WTC11 (cell line): ENCODE measurements around the gene FMNL3.

ENCODE experiments used
- AFF4 ChIP-seq: sonication (generic); formaldehyde crosslinking; IDR thresholded peaks from 2 replicates; pipeline ENCODE4 v1.8.1; 2023; ENCODE audit warnings: mild to moderate bottlenecking, missing genetic modification reagents, borderline replicate concordance
- CREB1 ChIP-seq: sonication (generic); formaldehyde crosslinking; IDR thresholded peaks from 2 replicates; pipeline ENCODE4 v1.8.0; 2023; ENCODE audit warnings: mild to moderate bottlenecking, missing genetic modification reagents
- CTCF ChIP-seq: fragments of 200-600 bp; IDR thresholded peaks from 2 replicates; pipeline ENCODE4 v1.8.0; 2022; ENCODE audit warnings: antibody characterized with exemption
- E2F1 ChIP-seq: sonication (generic); formaldehyde crosslinking; IDR thresholded peaks from 2 replicates; pipeline ENCODE4 v1.8.0; 2022; ENCODE audit warnings: mild to moderate bottlenecking, missing genetic modification reagents
- MLX ChIP-seq: sonication (generic); formaldehyde crosslinking; IDR thresholded peaks from 2 replicates; pipeline ENCODE4 v1.8.1; 2023; ENCODE audit warnings: mild to moderate bottlenecking, missing genetic modification reagents, moderate library complexity
- USF2 ChIP-seq: sonication (generic); formaldehyde crosslinking; IDR thresholded peaks from 2 replicates; pipeline ENCODE4 v1.8.1; 2023; ENCODE audit warnings: mild to moderate bottlenecking, missing genetic modification reagents, moderate library complexity
- ZNF671 ChIP-seq: fragments of 250-450 bp; sonication (Bioruptor Pico); IDR thresholded peaks from 2 replicates; pipeline ENCODE4 v1.8.0; 2021; ENCODE audit warnings: mild to moderate bottlenecking
- ZSCAN18 ChIP-seq: fragments of 250-450 bp; sonication (Bioruptor Pico); IDR thresholded peaks from 2 replicates; pipeline ENCODE4 v2.1.2; 2022; ENCODE audit warnings: mild to moderate bottlenecking, moderate library complexity
- TF ChIP-seq, protein P1 (sequence below): sonication (generic); formaldehyde crosslinking; IDR thresholded peaks from 2 replicates; pipeline ENCODE4 v1.8.0; 2022; ENCODE audit warnings: mild to moderate bottlenecking, missing genetic modification reagents
- TF ChIP-seq, protein P2 (sequence below): fragments of 250-450 bp; sonication (Bioruptor Pico); IDR thresholded peaks from 2 replicates; pipeline ENCODE4 v1.9.0; 2021; ENCODE audit warnings: mild to moderate bottlenecking

- TF ChIP-seq ZSCAN18 (CRISPR knock-in tag) (no peak), CREB1 (no peak), AFF4 (CRISPR knock-in tag) (no peak), ZNF671 (CRISPR knock-in tag) (no peak), CTCF (no peak), USF2 (CRISPR knock-in tag) (no peak), MLX (CRISPR knock-in tag) (no peak), E2F1 (CRISPR knock-in tag) (no peak)
- TF ChIP-seq, protein P1, sequence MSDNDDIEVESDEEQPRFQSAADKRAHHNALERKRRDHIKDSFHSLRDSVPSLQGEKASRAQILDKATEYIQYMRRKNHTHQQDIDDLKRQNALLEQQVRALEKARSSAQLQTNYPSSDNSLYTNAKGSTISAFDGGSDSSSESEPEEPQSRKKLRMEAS (CRISPR knock-in tag): no peak
- TF ChIP-seq, protein P2, sequence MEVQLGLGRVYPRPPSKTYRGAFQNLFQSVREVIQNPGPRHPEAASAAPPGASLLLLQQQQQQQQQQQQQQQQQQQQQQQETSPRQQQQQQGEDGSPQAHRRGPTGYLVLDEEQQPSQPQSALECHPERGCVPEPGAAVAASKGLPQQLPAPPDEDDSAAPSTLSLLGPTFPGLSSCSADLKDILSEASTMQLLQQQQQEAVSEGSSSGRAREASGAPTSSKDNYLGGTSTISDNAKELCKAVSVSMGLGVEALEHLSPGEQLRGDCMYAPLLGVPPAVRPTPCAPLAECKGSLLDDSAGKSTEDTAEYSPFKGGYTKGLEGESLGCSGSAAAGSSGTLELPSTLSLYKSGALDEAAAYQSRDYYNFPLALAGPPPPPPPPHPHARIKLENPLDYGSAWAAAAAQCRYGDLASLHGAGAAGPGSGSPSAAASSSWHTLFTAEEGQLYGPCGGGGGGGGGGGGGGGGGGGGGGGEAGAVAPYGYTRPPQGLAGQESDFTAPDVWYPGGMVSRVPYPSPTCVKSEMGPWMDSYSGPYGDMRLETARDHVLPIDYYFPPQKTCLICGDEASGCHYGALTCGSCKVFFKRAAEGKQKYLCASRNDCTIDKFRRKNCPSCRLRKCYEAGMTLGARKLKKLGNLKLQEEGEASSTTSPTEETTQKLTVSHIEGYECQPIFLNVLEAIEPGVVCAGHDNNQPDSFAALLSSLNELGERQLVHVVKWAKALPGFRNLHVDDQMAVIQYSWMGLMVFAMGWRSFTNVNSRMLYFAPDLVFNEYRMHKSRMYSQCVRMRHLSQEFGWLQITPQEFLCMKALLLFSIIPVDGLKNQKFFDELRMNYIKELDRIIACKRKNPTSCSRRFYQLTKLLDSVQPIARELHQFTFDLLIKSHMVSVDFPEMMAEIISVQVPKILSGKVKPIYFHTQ (CRISPR knock-in tag): no peak
These were observed 36.0 kb downstream of the FMNL3 start for GRCh38 chr12:49671031-49671765.
